Activated naive CD8-positive, alpha-beta T cell treated with anti-CD3 and anti-CD28 coated beads, Interleukin-2, amount 50 U/mL, for 24 hours (primary cell): ENCODE data around the gene FNIP1.
"Not testable (repeated sequence)": the region's sequence is repeated elsewhere in the genome, so short reads cannot be mapped to it uniquely, and the experiment has no call there.

Experiments used
- ATAC-seq: fragments of 150-1000 bp; cut with Tn5 transposase; one replicate; pipeline ENCODE4 v1.10.0; 2021
- DNase-seq: peaks from one replicate; pipeline ENCODE4 v3.0.0; 2021
- H3K27ac Mint-ChIP-seq: one replicate; pipeline ENCODE4 v1.8.0; 2021; ENCODE audit warnings: mild to moderate bottlenecking, mixed read lengths
- H3K27me3 Mint-ChIP-seq: one replicate; pipeline ENCODE4 v1.8.0; 2021; ENCODE audit warnings: mixed read lengths
- H3K36me3 Mint-ChIP-seq: one replicate; pipeline ENCODE4 v1.8.0; 2021; ENCODE audit warnings: low read depth, mixed read lengths
- H3K4me1 Mint-ChIP-seq: one replicate; pipeline ENCODE4 v1.8.0; 2021; ENCODE audit warnings: mixed read lengths
- H3K4me3 Mint-ChIP-seq: one replicate; pipeline ENCODE4 v1.8.0; 2021; ENCODE audit warnings: mild to moderate bottlenecking, moderate library complexity, mixed read lengths
- H3K9me3 Mint-ChIP-seq: one replicate; pipeline ENCODE4 v1.8.0; 2021; ENCODE audit warnings: mixed read lengths

Gene FNIP1

DNA sequence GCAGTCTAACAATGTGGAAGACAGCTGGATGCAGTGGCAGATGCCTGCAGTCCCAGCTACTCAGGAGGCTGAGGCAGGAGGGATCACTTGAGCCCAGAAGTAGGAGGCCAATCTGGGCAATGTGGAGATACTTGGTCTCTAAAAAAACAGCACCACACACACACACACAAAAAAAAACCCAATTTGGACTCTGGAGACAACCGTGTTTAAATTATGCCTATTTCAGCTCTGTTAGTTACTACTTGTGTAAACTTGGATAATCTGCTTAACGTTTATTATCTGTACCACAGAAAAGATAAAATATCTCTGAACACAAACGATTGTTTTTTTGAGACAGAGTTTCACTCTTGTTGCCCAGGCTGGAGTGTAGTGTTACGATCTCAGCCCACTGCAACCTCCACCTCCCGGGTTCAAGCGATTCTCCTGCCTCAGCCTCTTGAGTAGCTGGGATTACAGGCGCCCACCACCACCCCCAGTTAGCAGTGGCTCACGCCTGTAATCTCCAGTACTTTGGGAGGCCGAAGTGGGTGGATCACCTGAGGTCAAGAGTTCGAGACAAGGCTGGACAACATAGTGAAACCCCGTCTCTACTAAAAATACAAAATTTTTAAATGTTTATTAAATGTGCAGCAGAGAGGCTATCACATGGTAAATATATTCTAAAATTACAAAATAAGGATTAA lies 179.5 kb downstream of the FNIP1 start:
- no peak for DNase-seq
- ATAC-seq = no peak
- Mint-ChIP-seq H3K27ac (peak overlapping the region; percentile 42), H3K4me1 (peaks cover 61% of the 10 kb centered on the region), H3K27me3 (no peaks in the 10 kb centered on the region), H3K36me3 (peaks cover 34% of the 10 kb centered on the region), H3K4me3 (no peak overlapping the region), H3K9me3 (peaks cover 7% of the 10 kb centered on the region)

GRCh38 chr5:131615957-131616356 lies 180.9 kb downstream of the FNIP1 start:
- ATAC-seq (no peak), DNase-seq (no peak)
- Mint-ChIP-seq H3K36me3 (peaks cover 36% of the 10 kb centered on the region), H3K9me3 (peaks cover 7% of the 10 kb centered on the region), H3K4me3 (no peak overlapping the region), H3K27ac (no peak overlapping the region), H3K4me1 (peaks cover 57% of the 10 kb centered on the region), H3K27me3 (no peaks in the 10 kb centered on the region)

GRCh38 chr5:131613423-131613822 lies 183.4 kb downstream of the FNIP1 start:
- no peak for ATAC-seq
- Mint-ChIP-seq H3K36me3 (peaks cover 41% of the 10 kb centered on the region), H3K9me3 (peaks cover 7% of the 10 kb centered on the region), H3K27ac (no peak overlapping the region), H3K4me3 (no peak overlapping the region), H3K27me3 (no peaks in the 10 kb centered on the region), H3K4me1 (peaks cover 56% of the 10 kb centered on the region)
- DNase-seq = no peak

DNA sequence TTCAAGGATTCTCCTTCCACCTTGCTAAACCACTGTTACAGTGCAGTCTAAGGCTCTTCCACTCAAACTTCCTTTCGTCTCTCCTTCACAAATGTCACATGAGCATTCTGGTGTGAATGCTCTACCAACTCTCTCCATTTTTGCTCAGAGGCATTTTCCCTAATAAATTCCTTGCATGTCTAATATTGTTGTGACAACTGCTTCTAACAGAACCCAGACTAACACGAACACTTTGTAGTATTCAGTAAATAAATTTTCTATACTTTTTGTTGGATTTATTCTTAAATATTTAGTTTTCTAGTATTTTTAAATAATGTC lies 185.8 kb downstream of the FNIP1 start:
- H3K9me3 Mint-ChIP-seq = peaks cover 7% of the 10 kb centered on the region
- no peak overlapping the region for H3K4me3 Mint-ChIP-seq
- DNase-seq = no peak
- H3K27me3 Mint-ChIP-seq = no peaks in the 10 kb centered on the region
- H3K4me1 Mint-ChIP-seq = peaks cover 57% of the 10 kb centered on the region
- peaks cover 31% of the 10 kb centered on the region for H3K36me3 Mint-ChIP-seq
- ATAC-seq = no peak
- no peak overlapping the region for H3K27ac Mint-ChIP-seq

- Mint-ChIP-seq H3K4me3 (no peak overlapping the region), H3K27me3 (no peaks in the 10 kb centered on the region), H3K36me3 (peaks cover 26% of the 10 kb centered on the region), H3K4me1 (peaks cover 54% of the 10 kb centered on the region), H3K27ac (no peak overlapping the region), H3K9me3 (peaks cover 7% of the 10 kb centered on the region)
- ATAC-seq (no peak), DNase-seq (no peak)
Measured at GRCh38 chr5:131610198-131611063, 186.4 kb downstream of the FNIP1 start.

DNA sequence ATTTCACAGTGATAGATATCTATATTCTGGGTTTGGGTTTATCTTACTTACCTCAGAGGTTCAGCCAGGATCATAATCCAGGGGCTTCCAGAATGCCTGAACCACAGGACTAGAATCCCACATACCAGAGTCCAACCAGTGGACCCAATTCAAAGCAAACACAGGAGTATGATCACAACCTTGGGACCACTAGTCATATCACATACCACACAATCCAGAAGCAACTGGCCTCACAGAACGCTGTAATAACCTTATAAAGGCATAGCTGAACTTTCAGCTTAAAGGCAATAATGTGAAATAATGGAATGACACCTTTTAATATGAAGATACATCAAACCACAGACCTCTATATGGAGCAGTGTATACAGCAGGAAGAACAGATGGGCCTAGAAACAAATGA lies 187.0 kb downstream of the FNIP1 start:
- no peak overlapping the region for H3K4me3 Mint-ChIP-seq
- H3K27ac Mint-ChIP-seq = no peak overlapping the region
- H3K36me3 Mint-ChIP-seq = peaks cover 19% of the 10 kb centered on the region
- peaks cover 1% of the 10 kb centered on the region for H3K9me3 Mint-ChIP-seq
- H3K4me1 Mint-ChIP-seq = peaks cover 59% of the 10 kb centered on the region
- DNase-seq = no peak
- H3K27me3 Mint-ChIP-seq = no peaks in the 10 kb centered on the region
- no peak for ATAC-seq

DNA sequence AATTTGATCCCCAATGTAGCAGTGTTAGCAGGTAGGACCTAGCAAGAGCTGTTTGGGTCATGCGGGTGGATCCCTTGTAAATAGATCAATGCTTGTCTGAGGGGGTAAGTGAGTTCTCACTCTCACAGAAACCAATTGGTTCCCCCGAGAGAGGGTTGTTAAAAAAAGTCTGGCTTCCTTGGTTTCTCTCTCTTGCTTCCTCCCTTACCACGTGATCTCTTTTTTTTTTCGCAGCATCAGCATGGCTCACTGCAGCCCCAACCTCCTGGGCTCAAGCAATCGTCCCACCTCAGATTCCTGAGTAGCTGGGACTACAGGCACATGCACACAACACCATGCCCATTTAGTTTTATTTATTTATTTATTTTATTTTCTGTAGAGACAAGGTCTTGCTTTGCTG lies 188.2 kb downstream of the FNIP1 start:
- ATAC-seq (no peak), DNase-seq (no peak)
- Mint-ChIP-seq H3K27ac (no peak overlapping the region), H3K36me3 (peaks cover 10% of the 10 kb centered on the region), H3K27me3 (no peaks in the 10 kb centered on the region), H3K4me3 (no peak overlapping the region), H3K4me1 (peaks cover 60% of the 10 kb centered on the region), H3K9me3 (no peaks in the 10 kb centered on the region)

DNA sequence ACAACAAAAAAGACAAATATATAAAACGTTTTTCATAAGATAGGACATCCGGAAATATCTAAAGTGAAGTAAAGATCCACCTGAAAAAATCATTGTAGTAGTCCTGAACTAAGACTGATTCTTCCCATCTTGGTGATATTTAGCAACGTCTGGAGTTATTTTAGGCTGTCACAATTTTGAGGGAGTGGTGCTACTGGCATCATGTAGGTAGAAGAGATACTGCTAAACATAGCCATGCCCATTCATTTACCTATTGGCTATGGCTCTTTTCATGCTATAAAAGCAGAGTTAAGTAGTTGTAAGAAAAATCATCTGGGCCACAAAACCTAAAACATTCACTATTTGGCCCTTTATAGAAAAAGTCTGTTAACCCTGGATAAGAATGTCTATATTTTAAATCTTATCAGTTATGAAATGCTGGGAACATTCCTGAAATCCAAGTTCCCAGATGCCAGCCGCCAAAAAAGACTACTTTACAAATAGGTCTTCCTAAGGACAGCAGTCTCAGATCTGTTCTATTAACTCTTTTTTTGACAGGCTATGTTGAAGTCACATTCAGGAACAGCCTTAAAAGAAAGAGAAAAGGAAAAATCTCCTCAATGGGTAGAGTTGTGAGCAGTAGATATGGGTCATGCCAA lies 188.8 kb downstream of the FNIP1 start:
- Mint-ChIP-seq H3K36me3 (peaks cover 9% of the 10 kb centered on the region), H3K27me3 (no peaks in the 10 kb centered on the region), H3K4me1 (peaks cover 58% of the 10 kb centered on the region), H3K4me3 (no peak overlapping the region), H3K27ac (no peak overlapping the region), H3K9me3 (no peaks in the 10 kb centered on the region)
- ATAC-seq (no peak), DNase-seq (no peak)

GRCh38 chr5:131607418-131607817 lies 189.4 kb downstream of the FNIP1 start:
- Mint-ChIP-seq H3K27me3 (no peaks in the 10 kb centered on the region), H3K4me1 (peaks cover 55% of the 10 kb centered on the region), H3K27ac (no peak overlapping the region), H3K4me3 (no peak overlapping the region), H3K9me3 (no peaks in the 10 kb centered on the region), H3K36me3 (peaks cover 9% of the 10 kb centered on the region)
- peak; percentile 36 for ATAC-seq
- DNase-seq = no peak

GRCh38 chr5:131605086-131605485 lies 191.7 kb downstream of the FNIP1 start:
- Mint-ChIP-seq H3K4me3 (no peak overlapping the region), H3K27me3 (no peaks in the 10 kb centered on the region), H3K36me3 (peaks cover 17% of the 10 kb centered on the region), H3K9me3 (no peaks in the 10 kb centered on the region), H3K27ac (no peak overlapping the region), H3K4me1 (peaks cover 47% of the 10 kb centered on the region)
- no peak for ATAC-seq
- no peak for DNase-seq

DNA sequence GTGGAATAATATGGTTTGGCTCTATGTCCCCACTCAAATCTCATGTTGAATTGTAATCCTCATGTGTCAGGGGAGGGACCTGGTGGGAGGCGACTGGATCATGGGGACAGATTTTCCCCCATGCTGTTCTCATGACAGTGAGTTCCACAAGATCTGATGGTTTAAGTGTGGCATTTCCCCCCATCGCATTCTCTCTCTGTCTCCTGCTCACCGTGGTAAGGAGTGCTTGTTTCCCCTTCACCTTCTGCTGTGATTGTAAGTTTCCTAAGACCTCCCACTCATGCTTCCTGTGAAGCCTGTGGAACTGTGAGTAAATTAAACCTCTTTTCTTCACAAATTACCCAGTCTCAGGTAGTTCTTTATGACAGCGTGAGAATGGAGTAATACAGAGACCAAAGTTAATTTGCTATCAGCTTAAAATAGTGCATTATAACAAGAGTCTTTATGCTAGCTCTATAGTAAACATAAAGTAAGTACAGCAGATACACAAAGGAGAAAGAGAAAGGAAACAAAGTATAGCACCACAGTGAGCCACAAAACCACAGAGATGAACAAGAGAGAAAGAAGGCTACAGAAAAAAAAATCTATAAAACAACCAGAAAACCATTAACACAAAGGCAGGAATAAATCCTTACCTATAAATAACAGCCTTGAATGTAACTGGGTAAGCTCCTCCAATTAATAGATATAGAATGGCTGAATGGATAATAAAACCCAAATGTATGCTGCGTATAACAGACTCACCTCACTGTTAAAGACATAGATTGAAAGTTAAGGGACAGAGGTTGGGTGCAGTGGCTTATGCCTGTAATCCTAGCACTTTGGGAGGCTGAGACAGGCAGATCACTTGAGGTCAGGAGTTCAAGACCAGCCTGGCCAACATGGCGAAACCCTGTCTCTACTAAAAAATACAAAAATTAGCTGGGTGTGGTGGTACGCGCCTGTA lies 201.5 kb downstream of the FNIP1 start:
- Mint-ChIP-seq H3K27me3 (no peaks in the 10 kb centered on the region), H3K9me3 (no peaks in the 10 kb centered on the region), H3K4me3 (peak overlapping the region; percentile 55), H3K4me1 (peaks cover 42% of the 10 kb centered on the region), H3K27ac (peak overlapping the region; percentile 83), H3K36me3 (peaks cover 25% of the 10 kb centered on the region)
- DNase-seq (peak; percentile 10), ATAC-seq (peak; percentile 86)

GRCh38 chr5:131593921-131594320 lies 202.9 kb downstream of the FNIP1 start:
- H3K27me3 Mint-ChIP-seq = no peaks in the 10 kb centered on the region
- H3K4me1 Mint-ChIP-seq = peaks cover 45% of the 10 kb centered on the region
- H3K4me3 Mint-ChIP-seq = no peak overlapping the region
- DNase-seq (no peak), ATAC-seq (no peak)
- peak overlapping the region; percentile 11 for H3K27ac Mint-ChIP-seq
- no peaks in the 10 kb centered on the region for H3K9me3 Mint-ChIP-seq
- peaks cover 22% of the 10 kb centered on the region for H3K36me3 Mint-ChIP-seq

GRCh38 chr5:131593436-131593835 lies 203.4 kb downstream of the FNIP1 start:
- Mint-ChIP-seq H3K27ac (peak overlapping the region; percentile 1), H3K4me1 (peaks cover 40% of the 10 kb centered on the region), H3K36me3 (peaks cover 21% of the 10 kb centered on the region)
- not testable (repeated sequence) for DNase-seq, H3K9me3 Mint-ChIP-seq, H3K4me3 Mint-ChIP-seq, H3K27me3 Mint-ChIP-seq, ATAC-seq
